Right lobe of liver (tissue), 4 donors: ENCODE results near the gene FAM25G.
"Not testable (repeated sequence)": the region's sequence is repeated elsewhere in the genome, so short reads cannot be mapped to it uniquely, and the experiment has no call there.

Experiments used
- POLR2A ChIP-seq: fragments of 450-650 bp; IDR thresholded peaks from one replicate; pipeline ENCODE4 v1.6.1; 2017; ENCODE audit warnings: antibody characterized with exemption, mild to moderate bottlenecking
- TF ChIP-seq, protein P1 (sequence below), 4 donors: fragments of 200-600 bp in 3 of 4; fragments of 450-650 bp in 1 of 4; IDR thresholded peaks; one replicate each; pipeline versions ENCODE4 v1.5.1 to v1.8.0; 2016 to 2022; ENCODE audit warnings: antibody characterized with exemption in 4 of 4, mild to moderate bottlenecking in 2 of 4
- donor health status: DM: no; HTN: no; CAD: no.
- donor health status: DM: no; HTN: no; CAD: no.
- donor health status: DM: no; HTN: yes; CAD: no.

DNA sequence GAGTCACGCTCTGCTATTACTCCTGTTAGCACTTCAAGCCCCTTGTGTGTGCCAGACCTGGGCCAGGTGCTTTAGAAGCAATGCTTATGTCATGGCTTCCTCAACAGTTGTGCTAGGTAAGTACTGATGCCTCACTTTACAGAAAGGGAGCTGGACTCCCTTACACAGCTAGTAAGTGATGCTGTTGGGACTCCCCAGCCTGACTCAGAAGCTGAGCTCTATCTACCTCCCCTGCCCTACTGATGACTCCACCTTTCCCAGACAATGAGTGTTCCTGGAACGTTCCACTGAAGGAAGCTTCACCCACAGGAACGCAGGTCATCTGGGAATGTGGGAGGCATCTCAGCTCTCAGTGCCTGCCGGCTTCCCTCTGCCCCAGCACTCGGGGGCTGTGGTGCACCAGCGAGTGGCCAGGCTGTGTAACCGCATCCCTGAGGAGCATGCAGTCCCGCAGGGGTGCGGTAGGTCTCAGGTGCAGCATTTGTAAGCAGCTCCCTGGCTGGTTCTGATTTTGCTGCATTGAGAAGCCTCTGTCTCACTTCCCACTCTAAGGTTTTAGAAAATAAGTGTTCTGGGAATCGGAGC lies 10.2 kb downstream of the FAM25G start:
- TF ChIP-seq, protein P1, sequence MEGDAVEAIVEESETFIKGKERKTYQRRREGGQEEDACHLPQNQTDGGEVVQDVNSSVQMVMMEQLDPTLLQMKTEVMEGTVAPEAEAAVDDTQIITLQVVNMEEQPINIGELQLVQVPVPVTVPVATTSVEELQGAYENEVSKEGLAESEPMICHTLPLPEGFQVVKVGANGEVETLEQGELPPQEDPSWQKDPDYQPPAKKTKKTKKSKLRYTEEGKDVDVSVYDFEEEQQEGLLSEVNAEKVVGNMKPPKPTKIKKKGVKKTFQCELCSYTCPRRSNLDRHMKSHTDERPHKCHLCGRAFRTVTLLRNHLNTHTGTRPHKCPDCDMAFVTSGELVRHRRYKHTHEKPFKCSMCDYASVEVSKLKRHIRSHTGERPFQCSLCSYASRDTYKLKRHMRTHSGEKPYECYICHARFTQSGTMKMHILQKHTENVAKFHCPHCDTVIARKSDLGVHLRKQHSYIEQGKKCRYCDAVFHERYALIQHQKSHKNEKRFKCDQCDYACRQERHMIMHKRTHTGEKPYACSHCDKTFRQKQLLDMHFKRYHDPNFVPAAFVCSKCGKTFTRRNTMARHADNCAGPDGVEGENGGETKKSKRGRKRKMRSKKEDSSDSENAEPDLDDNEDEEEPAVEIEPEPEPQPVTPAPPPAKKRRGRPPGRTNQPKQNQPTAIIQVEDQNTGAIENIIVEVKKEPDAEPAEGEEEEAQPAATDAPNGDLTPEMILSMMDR (IDR thresholded peaks at IDR 0.05): not testable (repeated sequence)
- not testable (repeated sequence) for TF ChIP-seq POLR2A
